Activated CD8-positive, alpha-beta T cell treated with anti-CD3 and anti-CD28 coated beads for 36 hours (primary cell): Measurements from ENCODE around the gene NAIF1. TPM values are rescaled to one million over a fixed set of nuclear protein-coding genes. Genes with fewer than 3 reads are reported as not detected.

Experiments
- ATAC-seq: fragments of 200-7000 bp; cut with Tn5 transposase; one replicate; pipeline ENCODE4 v1.10.0; 2021; ENCODE audit warnings: mild to moderate bottlenecking, moderate library complexity
- CTCF ChIA-PET: fragments of 350-600 bp; sonication (Branson Sonifier 250); formaldehyde crosslinking; loops from one replicate; lab custom pipeline; 2021; ENCODE audit warnings: antibody characterized with exemption; lab: Charles Lee
- POLR2A ChIA-PET: fragments of 350-600 bp; sonication (Branson Sonifier 250); formaldehyde crosslinking; loops from one replicate; lab custom pipeline; 2021; ENCODE audit warnings: antibody characterized with exemption; lab: Charles Lee
- DNase-seq: peaks from one replicate; pipeline ENCODE4 v3.0.0-alpha.2; 2020
- H3K27ac Mint-ChIP-seq: one replicate; pipeline ENCODE4 v1.8.0; 2021; ENCODE audit warnings: mild to moderate bottlenecking, mixed read lengths
- H3K27me3 Mint-ChIP-seq: one replicate; pipeline ENCODE4 v1.8.0; 2021; ENCODE audit warnings: mixed read lengths
- H3K36me3 Mint-ChIP-seq: one replicate; pipeline ENCODE4 v1.8.0; 2021; ENCODE audit warnings: low read depth, mixed read lengths
- H3K4me1 Mint-ChIP-seq: one replicate; pipeline ENCODE4 v1.8.0; 2021; ENCODE audit warnings: low read depth, mixed read lengths
- H3K4me3 Mint-ChIP-seq: one replicate; pipeline ENCODE4 v1.8.0; 2021; ENCODE audit warnings: mild to moderate bottlenecking, moderate library complexity, mixed read lengths
- H3K9me3 Mint-ChIP-seq: one replicate; pipeline ENCODE4 v1.8.0; 2021; ENCODE audit warnings: mixed read lengths
- intact Hi-C: fragments of 100-400 bp; cut with micrococcal nuclease; formaldehyde crosslinking; loops from one replicate; pipeline ENCODE4 v1.10.0; 2022
- total RNA-seq, 2 experiments: library from RNA; stranded (reverse); gene quantifications; one replicate each; pipeline ENCODE4 v1.2.3, GENCODE V29; 2021
- TF ChIP-seq, protein P1 (sequence below): fragments of 200-600 bp; IDR thresholded peaks from one replicate; pipeline ENCODE4 v1.8.0; 2022; ENCODE audit warnings: antibody characterized with exemption, mild to moderate bottlenecking

Gene NAIF1
- total RNA-seq, 2 experiments from 2014 or later, result 8.4 to 11.8 TPM

DNA sequence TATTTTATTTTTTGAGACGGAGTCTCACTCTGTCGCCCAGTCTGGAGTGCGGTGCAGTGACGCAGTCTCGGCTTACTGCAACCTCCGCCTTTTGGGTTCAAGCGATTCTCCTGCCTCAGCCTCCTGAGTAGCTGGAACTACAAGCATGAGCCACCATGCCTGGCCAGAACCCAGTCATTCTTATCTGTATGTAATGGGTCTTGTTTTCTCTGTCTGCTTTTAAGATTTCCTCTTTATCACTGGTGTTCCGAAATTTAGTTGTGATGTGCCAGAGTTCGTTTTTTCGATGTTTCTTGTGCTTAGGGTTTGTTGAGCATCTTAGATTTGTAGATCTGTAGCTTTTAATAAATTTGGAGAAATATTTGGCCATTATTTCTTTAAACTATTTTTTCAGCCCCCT lies 20.1 kb upstream of the NAIF1 start:
- Mint-ChIP-seq H3K27me3 (no peaks in the 10 kb centered on the region), H3K27ac (peak overlapping the region; percentile 26), H3K4me3 (no peak overlapping the region), H3K4me1 (peaks cover 51% of the 10 kb centered on the region), H3K36me3 (peaks cover 16% of the 10 kb centered on the region), H3K9me3 (no peaks in the 10 kb centered on the region)
- intact Hi-C loops, result no loop called here
- no peak for DNase-seq
- ChIA-PET CTCF (interaction anchor here (0.9 to 4.0 kb wide), 8 partner anchors 10 to 145 kb away, joined by 3 to 21 read pairs (median 4); no protein-coding TSS in a partner anchor), POLR2A (interaction anchor here (0.6 kb wide), 1 partner anchor 69 kb away, joined by 3 read pairs; no protein-coding TSS in a partner anchor)
- TF ChIP-seq, protein P1, sequence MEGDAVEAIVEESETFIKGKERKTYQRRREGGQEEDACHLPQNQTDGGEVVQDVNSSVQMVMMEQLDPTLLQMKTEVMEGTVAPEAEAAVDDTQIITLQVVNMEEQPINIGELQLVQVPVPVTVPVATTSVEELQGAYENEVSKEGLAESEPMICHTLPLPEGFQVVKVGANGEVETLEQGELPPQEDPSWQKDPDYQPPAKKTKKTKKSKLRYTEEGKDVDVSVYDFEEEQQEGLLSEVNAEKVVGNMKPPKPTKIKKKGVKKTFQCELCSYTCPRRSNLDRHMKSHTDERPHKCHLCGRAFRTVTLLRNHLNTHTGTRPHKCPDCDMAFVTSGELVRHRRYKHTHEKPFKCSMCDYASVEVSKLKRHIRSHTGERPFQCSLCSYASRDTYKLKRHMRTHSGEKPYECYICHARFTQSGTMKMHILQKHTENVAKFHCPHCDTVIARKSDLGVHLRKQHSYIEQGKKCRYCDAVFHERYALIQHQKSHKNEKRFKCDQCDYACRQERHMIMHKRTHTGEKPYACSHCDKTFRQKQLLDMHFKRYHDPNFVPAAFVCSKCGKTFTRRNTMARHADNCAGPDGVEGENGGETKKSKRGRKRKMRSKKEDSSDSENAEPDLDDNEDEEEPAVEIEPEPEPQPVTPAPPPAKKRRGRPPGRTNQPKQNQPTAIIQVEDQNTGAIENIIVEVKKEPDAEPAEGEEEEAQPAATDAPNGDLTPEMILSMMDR, result no peak
- no peak for ATAC-seq

DNA sequence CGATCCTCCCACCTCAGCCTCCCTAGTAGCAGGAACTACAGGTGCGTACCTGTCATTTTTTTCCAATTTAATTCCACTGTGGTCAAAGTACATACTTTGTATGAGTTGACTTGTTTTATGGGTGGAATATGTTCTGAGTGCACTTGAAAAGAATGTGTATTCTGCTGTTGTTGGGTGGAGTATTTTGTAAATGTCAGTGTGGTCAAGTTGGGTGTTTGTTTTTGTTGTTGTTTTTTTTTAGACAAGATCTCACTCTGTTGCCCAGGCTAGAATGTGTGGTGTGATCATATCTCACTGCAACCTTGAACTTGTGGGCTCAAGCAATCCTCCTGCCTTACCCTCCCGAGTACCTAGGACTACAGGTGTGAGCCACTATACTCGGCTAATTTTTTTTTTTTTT lies 18.8 kb upstream of the NAIF1 start:
- ATAC-seq, result no peak
- DNase-seq, result no peak
- intact Hi-C loops, result no loop called here
- ChIA-PET CTCF (interaction anchor here (0.9 to 4.0 kb wide), 2 partner anchors 9 to 32 kb away, joined by 3 to 21 read pairs; no protein-coding TSS in a partner anchor), POLR2A (no interaction called here)
- Mint-ChIP-seq H3K4me3 (no peak overlapping the region), H3K27me3 (no peaks in the 10 kb centered on the region), H3K36me3 (peaks cover 16% of the 10 kb centered on the region), H3K9me3 (no peaks in the 10 kb centered on the region), H3K27ac (peak overlapping the region; percentile 52), H3K4me1 (peaks cover 50% of the 10 kb centered on the region)
- TF ChIP-seq, protein P1, result no peak

- no peaks in the 10 kb centered on the region for H3K27me3 Mint-ChIP-seq
- intact Hi-C loops, result no loop called here
- H3K4me1 Mint-ChIP-seq, result peaks cover 47% of the 10 kb centered on the region
- H3K36me3 Mint-ChIP-seq, result peaks cover 14% of the 10 kb centered on the region
- no peak overlapping the region for H3K4me3 Mint-ChIP-seq
- ChIA-PET POLR2A (interaction anchor here (0.9 kb wide), 1 partner anchor 125 kb away, joined by 3 read pairs; no protein-coding TSS in a partner anchor), CTCF (interaction anchor here (1.0 to 1.9 kb wide), 7 partner anchors 9 to 141 kb away, joined by 3 to 8 read pairs (median 3); no protein-coding TSS in a partner anchor)
- H3K9me3 Mint-ChIP-seq, result no peaks in the 10 kb centered on the region
- TF ChIP-seq, protein P1, result no peak
- DNase-seq (no peak), ATAC-seq (no peak)
- no peak overlapping the region for H3K27ac Mint-ChIP-seq
Measured at GRCh38 chr9:128084746-128085145, 17.6 kb upstream of the NAIF1 start.

GRCh38 chr9:128082151-128082550 lies 15.0 kb upstream of the NAIF1 start:
- ChIA-PET POLR2A (interaction anchor here (1.0 kb wide), 1 partner anchor 9 kb away, joined by 3 read pairs; no protein-coding TSS in a partner anchor), CTCF (interaction anchor here (0.8 to 1.7 kb wide), 3 partner anchors 11 to 35 kb away, joined by 3 to 8 read pairs (median 5); no protein-coding TSS in a partner anchor)
- H3K27me3 Mint-ChIP-seq, result no peaks in the 10 kb centered on the region
- TF ChIP-seq, protein P1, result no peak
- no peak overlapping the region for H3K4me3 Mint-ChIP-seq
- no peak for ATAC-seq
- H3K9me3 Mint-ChIP-seq, result no peaks in the 10 kb centered on the region
- H3K27ac Mint-ChIP-seq, result peak overlapping the region; percentile 52
- DNase-seq, result no peak
- H3K4me1 Mint-ChIP-seq, result peaks cover 51% of the 10 kb centered on the region
- intact Hi-C loops, result no loop called here
- peaks cover 23% of the 10 kb centered on the region for H3K36me3 Mint-ChIP-seq

DNA sequence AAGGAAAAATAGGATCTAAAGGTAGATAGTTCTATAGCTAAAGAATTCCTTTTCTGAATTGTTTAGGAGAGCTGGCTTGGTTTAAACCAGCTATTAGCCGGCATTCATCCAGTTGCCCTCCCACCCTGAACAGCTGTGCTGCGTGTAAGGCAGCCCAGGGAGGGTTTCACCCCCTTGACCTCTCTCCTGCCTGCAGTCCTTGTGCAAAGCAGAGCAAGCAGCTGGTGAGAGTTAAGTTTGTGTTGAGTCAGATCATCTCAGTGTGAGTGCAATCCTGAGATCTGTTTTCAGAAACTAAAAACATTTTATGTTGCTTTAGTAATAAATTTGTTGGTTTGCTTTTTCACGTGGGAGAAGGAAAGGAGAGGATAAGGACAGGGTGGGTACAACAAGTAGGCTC lies 13.9 kb upstream of the NAIF1 start:
- ChIA-PET POLR2A (interaction anchor here (0.7 kb wide), 1 partner anchor 14 kb away, joined by 3 read pairs; the partner anchor contains the start of gene NAIF1), CTCF (interaction anchor here (1.4 to 1.7 kb wide), 2 partner anchors 22 to 37 kb away, joined by 5 to 8 read pairs; no protein-coding TSS in a partner anchor)
- no peak overlapping the region for H3K4me3 Mint-ChIP-seq
- DNase-seq, result no peak
- H3K36me3 Mint-ChIP-seq, result peaks cover 26% of the 10 kb centered on the region
- peak overlapping the region; percentile 65 for H3K27ac Mint-ChIP-seq
- TF ChIP-seq, protein P1, result no peak
- ATAC-seq, result no peak
- intact Hi-C loops, result no loop called here
- no peaks in the 10 kb centered on the region for H3K9me3 Mint-ChIP-seq
- H3K27me3 Mint-ChIP-seq, result no peaks in the 10 kb centered on the region
- H3K4me1 Mint-ChIP-seq, result peaks cover 55% of the 10 kb centered on the region
